H1 (cell line): Measurements from ENCODE around the gene IRF2BP1. TPM values are rescaled to one million over a fixed set of nuclear protein-coding genes. Genes with fewer than 3 reads are reported as not detected.
A peak's percentile ranks its signal among the peaks of the same experiment; 100 is the strongest.

Source experiments
- CTCF ChIA-PET: fragments of 300-600 bp; sonication (Branson Sonifier 250); formaldehyde crosslinking; loops from one replicate; lab custom pipeline; 2021; ENCODE audit not compliant: partially characterized antibody; lab: Charles Lee
- POLR2A ChIA-PET: fragments of 300-600 bp; sonication (Branson Sonifier 250); formaldehyde crosslinking; loops from one replicate; lab custom pipeline; 2021; ENCODE audit warnings: inconsistent platforms; ENCODE audit not compliant: partially characterized antibody; lab: Charles Lee
- DNase-seq, 2 experiments: peaks; one replicate each; pipeline versions ENCODE4 v3.0.0 to v3.0.0-alpha.2; 2010 to 2022; ENCODE audit warnings: low spot score in 2 of 2, low read depth in 1 of 2, mixed read lengths in 1 of 2
- FAIRE-seq: peaks from 2 replicates; lab custom pipeline; 2011; peaks lifted over from hg19 to GRCh38; lab: Jason Lieb, UNC
- H2AFZ ChIP-seq: 2 replicates; pipeline ENCODE4 v1.8.1; 2012; ENCODE audit warnings: low read length, inconsistent platforms
- H2AK5ac ChIP-seq: 2 replicates; pipeline ENCODE4 v1.6.1; 2013; ENCODE audit warnings: low read depth, low read length
- H2BK120ac ChIP-seq: replicated peaks from 2 replicates; pipeline ENCODE3; 2013; ENCODE audit warnings: low read depth, low read length, inconsistent platforms
- H2BK12ac ChIP-seq: 2 replicates; pipeline ENCODE4 v1.6.1; 2013; ENCODE audit warnings: low read depth, low read length
- H2BK15ac ChIP-seq: 2 replicates; pipeline ENCODE4 v1.6.1; 2013; ENCODE audit warnings: low read length
- H2BK20ac ChIP-seq: 2 replicates; pipeline ENCODE4 v1.6.1; 2013; ENCODE audit warnings: low read length
- H2BK5ac ChIP-seq: 2 replicates; pipeline ENCODE4 v1.6.1; 2013; ENCODE audit warnings: low read depth, low read length
- H3K14ac ChIP-seq: 2 replicates; pipeline ENCODE4 v1.6.1; 2013; ENCODE audit warnings: inconsistent platforms; ENCODE audit not compliant: insufficient read length
- H3K18ac ChIP-seq: 2 replicates; pipeline ENCODE4 v1.6.1; 2013; ENCODE audit warnings: low read length; ENCODE audit errors: extremely low read depth
- H3K23ac ChIP-seq: 2 replicates; pipeline ENCODE4 v1.6.1; 2013; ENCODE audit warnings: inconsistent platforms; ENCODE audit not compliant: insufficient read length
- H3K23me2 ChIP-seq: 2 replicates; pipeline ENCODE4 v1.6.1; 2013; ENCODE audit warnings: low read depth, low read length
- H3K27ac ChIP-seq: 2 replicates; pipeline ENCODE4 v1.6.1; 2011; ENCODE audit warnings: low read depth, low read length, inconsistent platforms
- H3K27me3 ChIP-seq, 4 experiments: replicated peaks in 1 of 4; 1 replicate in 1 of 4; 2 replicates in 3 of 4; pipeline versions ENCODE4 v1.6.1 to v1.8.1; 2011 to 2013; ENCODE audit warnings: low read length in 3 of 4, mild to moderate bottlenecking in 3 of 4, inconsistent platforms in 2 of 4, mixed read lengths in 2 of 4, moderate library complexity in 1 of 4; ENCODE audit not compliant: control insufficient read depth in 3 of 4, insufficient read depth in 3 of 4; ENCODE audit errors: extremely low read depth in 1 of 4
- H3K36me3 ChIP-seq, 4 experiments: 2 replicates each; pipeline versions ENCODE4 v1.6.1 to v1.8.1; 2011 to 2013; ENCODE audit warnings: mild to moderate bottlenecking in 4 of 4, low read length in 3 of 4, moderate library complexity in 2 of 4, control low read depth in 1 of 4, inconsistent platforms in 1 of 4; ENCODE audit not compliant: insufficient read depth in 4 of 4, control insufficient read depth in 2 of 4
- H3K4ac ChIP-seq: replicated peaks from 2 replicates; pipeline ENCODE3; 2013; ENCODE audit warnings: low read length, low read depth, mixed read lengths, inconsistent platforms; ENCODE audit not compliant: insufficient read length
- H3K4me1 ChIP-seq, 4 experiments: replicated peaks in 1 of 4; 1 replicate in 1 of 4; 2 replicates in 3 of 4; pipeline versions ENCODE4 v1.6.1 to v1.8.1; 2011 to 2013; ENCODE audit warnings: low read length in 3 of 4, inconsistent platforms in 2 of 4, mixed read lengths in 1 of 4; ENCODE audit not compliant: insufficient read depth in 4 of 4, control insufficient read depth in 3 of 4
- H3K4me2 ChIP-seq, 2 experiments: 2 replicates each; pipeline versions ENCODE4 v1.6.1 to v1.8.1; 2011 to 2013; ENCODE audit warnings: low read depth in 2 of 2, low read length in 2 of 2, control low read depth in 1 of 2, inconsistent platforms in 1 of 2, mild to moderate bottlenecking in 1 of 2; ENCODE audit not compliant: insufficient read depth in 1 of 2
- H3K4me3 ChIP-seq, 4 experiments: fragments of 200-600, 300-600 bp in 1 of 4; sonication (generic), shearing (Covaris generic), sonication (Bioruptor Twin) in 1 of 4; 2 replicates each; pipeline versions ENCODE4 v1.5.1 to v1.8.1; 2011 to 2016; ENCODE audit warnings: low read length in 4 of 4, low read depth in 3 of 4, control low read depth in 2 of 4, inconsistent platforms in 2 of 4, mild to moderate bottlenecking in 2 of 4, mixed read lengths in 1 of 4, moderate library complexity in 1 of 4; ENCODE audit not compliant: insufficient read depth in 2 of 4; ENCODE audit errors: extremely low read depth in 1 of 4
- H3K56ac ChIP-seq: replicated peaks from 2 replicates; pipeline ENCODE3; 2013; ENCODE audit warnings: low read depth, mild to moderate bottlenecking, mixed read lengths, low read length, inconsistent platforms; ENCODE audit not compliant: insufficient read length
- H3K79me1 ChIP-seq: 2 replicates; pipeline ENCODE4 v1.6.1; 2013; ENCODE audit warnings: low read depth, low read length, control low read depth
- H3K79me2 ChIP-seq, 2 experiments: 2 replicates each; pipeline versions ENCODE4 v1.6.1 to v1.8.1; 2012 to 2013; ENCODE audit warnings: low read length in 2 of 2, mild to moderate bottlenecking in 2 of 2, inconsistent platforms in 1 of 2; ENCODE audit not compliant: insufficient read depth in 2 of 2, control insufficient read depth in 1 of 2
- H3K9ac ChIP-seq, 4 experiments: replicated peaks in 1 of 4; 1 replicate in 1 of 4; 2 replicates in 3 of 4; pipeline versions ENCODE4 v1.6.1 to v1.8.1; 2011 to 2013; ENCODE audit warnings: low read depth in 3 of 4, low read length in 3 of 4, control low read depth in 2 of 4, mild to moderate bottlenecking in 2 of 4, moderate library complexity in 2 of 4, inconsistent platforms in 1 of 4; ENCODE audit errors: extremely low read depth in 1 of 4
- H3K9me3 ChIP-seq, 2 experiments: 2 replicates each; pipeline versions ENCODE4 v1.6.1 to v1.8.1; 2012 to 2013; ENCODE audit warnings: mild to moderate bottlenecking in 2 of 2, moderate library complexity in 2 of 2, control low read depth in 1 of 2, inconsistent platforms in 1 of 2, low read depth in 1 of 2, low read length in 1 of 2, mixed read lengths in 1 of 2; ENCODE audit not compliant: insufficient read depth in 2 of 2
- H4K20me1 ChIP-seq, 2 experiments: replicated peaks in 1 of 2; 2 replicates each; pipeline versions ENCODE3 to v1.8.1; 2011 to 2013; ENCODE audit warnings: inconsistent platforms in 2 of 2, low read length in 2 of 2, mild to moderate bottlenecking in 1 of 2; ENCODE audit not compliant: insufficient read depth in 2 of 2, control insufficient read depth in 1 of 2
- H4K5ac ChIP-seq: 2 replicates; pipeline ENCODE4 v1.6.1; 2013; ENCODE audit warnings: low read length, low read depth, mixed read lengths, inconsistent platforms; ENCODE audit not compliant: insufficient read length
- H4K8ac ChIP-seq: 2 replicates; pipeline ENCODE4 v1.8.0; 2013; ENCODE audit warnings: mild to moderate bottlenecking, moderate library complexity, low read length, inconsistent platforms; ENCODE audit not compliant: insufficient read depth; ENCODE audit errors: extremely low read depth
- H4K91ac ChIP-seq: replicated peaks from 2 replicates; pipeline ENCODE3; 2013; ENCODE audit warnings: low read length, mixed read lengths, inconsistent platforms; ENCODE audit not compliant: insufficient read length
- HDAC6 ChIP-seq: IDR thresholded peaks from one replicate; pipeline ENCODE4 v1.7.1; 2012; ENCODE audit warnings: low read depth, mild to moderate bottlenecking, inconsistent platforms, low read length, moderate library complexity
- SP4 ChIP-seq: IDR thresholded peaks from 2 replicates; pipeline ENCODE4 v1.6.1; 2012; ENCODE audit warnings: low read length, inconsistent platforms
- TBP ChIP-seq: IDR thresholded peaks from 2 replicates; pipeline ENCODE4 v1.6.1; 2011; ENCODE audit warnings: low read depth, low read length, improper control_type of control experiment
- WGBS, 2 experiments: shearing (Covaris generic) in 1 of 2; methylation state at CpG; one replicate each; pipeline versions ENCODE4 v1.1.6 to v1.1.7; 2013 to 2015; ENCODE audit warnings: low lambda C conversion rate in 2 of 2, mixed read lengths in 2 of 2, inconsistent platforms in 1 of 2, low coverage in 1 of 2, missing lambda C conversion rate in 1 of 2; ENCODE audit not compliant: insufficient replicate concordance in 2 of 2, insufficient coverage in 1 of 2, insufficient read length in 1 of 2; ENCODE audit errors: extremely low coverage in 1 of 2, missing lambda C conversion rate in 1 of 2; 5-methylcytosine and 5-hydroxymethylcytosine counted together
- polyA plus RNA-seq, 7 experiments: library from polyadenylated mRNA; depleted of rRNA in 3 of 7; stranded (reverse) in 5 of 7; unstranded in 2 of 7; fragments of >200 nt in 5 of 7; fragments of 200-250 nt in 2 of 7; gene quantifications; 1 replicate in 5 of 7; 2 replicates in 1 of 7; 4 replicates in 1 of 7; pipeline versions ENCODE4 v1.2.1 to v1.2.3, GENCODE V29; 2011 to 2013; ENCODE audit warnings: missing spikeins in 2 of 7, mixed read lengths in 2 of 7
- total RNA-seq: library from RNA; stranded (reverse); fragmentation: NEBNext Ultra II Directional; extraction: Animal tissue kit (Norgen Biotek cat#: 25700); gene quantifications from 2 replicates; pipeline ENCODE4 v1.2.1, GENCODE V29; 2021

The IRF2BP1 gene
- total and polyA plus RNA-seq, 2 of the 8 experiments (the other 6 are each of a cell fraction or from before 2014, with no cell fraction given), result 12.1 to 24.4 TPM

GRCh38 chr19:45883586-45883880 is 2.4 kb downstream of the IRF2BP1 start:
- H3K27me3 ChIP-seq, result no peaks in the 10 kb centered on the region
- H4K8ac ChIP-seq, result no peak overlapping the region
- DNase-seq (no peak), FAIRE-seq (no peak)
- H2BK120ac ChIP-seq, result no peak overlapping the region
- no peak overlapping the region for H2BK20ac ChIP-seq
- H2AFZ ChIP-seq, result no peak overlapping the region
- no peak overlapping the region for H2AK5ac ChIP-seq
- no CpG with 5 or more reads among the region's 5 CpGs for WGBS, 2 experiments
- no peak overlapping the region for H3K27ac ChIP-seq
- H3K4me2 ChIP-seq, result peak overlapping the region in 1 of 2 experiments; percentile 42; a peak in 1 of 4 replicates
- ChIA-PET CTCF (interaction anchor here (0.6 to 10.7 kb wide), 8 partner anchors 9 to 195 kb away, joined by 3 to 208 read pairs (median 4); partner anchors contain the start of genes FOXA3 and SYMPK), POLR2A (interaction anchor here (9.8 kb wide), 1 partner anchor 15 kb away, joined by 277 read pairs; the partner anchor contains the start of genes FOXA3 and SYMPK)
- no peaks in the 10 kb centered on the region for H3K9me3 ChIP-seq
- no peak overlapping the region for H3K18ac ChIP-seq
- no peak overlapping the region for H2BK12ac ChIP-seq
- 0 out of 8 replicates have a peak overlapping the region, but pooled peaks of 1 of the 4 experiments have one; percentile 16 for H3K4me3 ChIP-seq
- H2BK5ac ChIP-seq, result no peak overlapping the region
- no peak overlapping the region for H3K9ac ChIP-seq
- H3K79me2 ChIP-seq, result no peaks in the 10 kb centered on the region; a peak in 1 of 4 replicates
- no peak overlapping the region for H4K91ac ChIP-seq
- peaks cover 6 to 28% (median 18%) of the 10 kb centered on the region in 4 experiments for H3K4me1 ChIP-seq
- peaks cover 11% of the 10 kb centered on the region; the same call in 1 of the 2 replicates for H3K23me2 ChIP-seq
- H3K79me1 ChIP-seq, result 0 out of 2 replicates have a peak, but pooled peaks cover 2% of the 10 kb centered on the region
- no peak overlapping the region for H3K23ac ChIP-seq
- H3K14ac ChIP-seq, result no peak overlapping the region
- TF ChIP-seq HDAC6, result no peak
- no peak for TF ChIP-seq TBP
- no peak for TF ChIP-seq SP4
- H2BK15ac ChIP-seq, result no peak overlapping the region
- peaks cover 3 to 12% of the 10 kb centered on the region in 2 experiments for H4K20me1 ChIP-seq
- H3K4ac ChIP-seq, result no peak overlapping the region
- no peak overlapping the region for H3K56ac ChIP-seq
- H3K36me3 ChIP-seq, result peaks cover 0 to 7% (median 0%) of the 10 kb centered on the region in 4 experiments; a peak in 1 of 8 replicates
- H4K5ac ChIP-seq, result no peak overlapping the region
